GM19467 (cell line): Measurements from ENCODE around the gene ARHGAP23.
"Not testable (repeated sequence)": the region's sequence is repeated elsewhere in the genome, so short reads cannot be mapped to it uniquely, and the experiment has no call there.

Experiments used
- ATAC-seq: cut with Tn5 transposase; IDR thresholded peaks from one replicate; pipeline ENCODE4 v1.9.1; 2021; ENCODE audit warnings: mild to moderate bottlenecking, moderate library complexity; ENCODE audit not compliant: unreplicated experiment

Gene ARHGAP23

DNA sequence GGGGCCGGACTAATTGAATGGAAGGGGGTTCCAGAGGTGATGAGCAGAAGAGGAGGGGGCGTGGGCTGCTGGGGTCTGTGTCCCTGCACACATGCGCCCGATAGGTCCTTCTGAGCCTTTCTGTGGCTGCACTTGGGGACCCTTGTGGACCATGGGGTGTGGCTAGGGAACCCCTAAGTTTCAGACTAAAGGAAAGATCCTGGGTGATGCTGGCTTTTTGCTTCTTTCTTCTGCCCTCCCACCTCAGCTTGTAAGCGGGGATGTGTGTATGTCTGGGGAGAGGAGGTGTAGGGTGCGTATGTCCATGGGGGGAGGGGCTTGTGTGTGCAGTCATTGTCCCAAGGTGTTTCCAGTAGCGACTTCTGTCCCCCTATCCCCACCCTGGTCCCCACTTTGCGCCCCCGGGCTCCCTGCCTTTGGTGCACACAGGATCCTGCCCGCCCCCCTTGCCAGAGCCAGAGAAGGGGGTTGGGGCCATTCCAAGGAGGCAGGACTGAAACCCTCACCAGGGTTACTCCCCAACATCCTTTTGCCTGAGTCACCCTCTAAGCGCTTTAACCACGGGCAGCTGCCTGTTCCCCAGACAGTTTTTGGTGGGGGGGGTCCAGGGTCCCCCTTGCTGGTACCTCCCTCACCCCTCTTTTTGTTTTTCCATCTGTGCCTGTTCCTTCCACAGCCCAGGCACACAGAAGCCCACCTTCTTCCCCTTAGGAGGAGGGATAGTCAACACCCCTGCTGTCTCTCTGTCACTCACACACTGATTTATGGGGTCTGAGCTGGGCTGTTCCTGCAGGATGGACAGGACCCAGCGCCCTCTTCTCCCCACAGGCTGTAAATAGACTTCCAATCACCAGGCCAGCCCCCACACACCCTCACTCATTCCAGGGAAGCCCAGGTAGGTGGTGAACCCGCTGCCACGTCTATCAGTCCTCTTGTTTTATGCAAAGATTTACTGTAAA is 83.2 kb downstream of the ARHGAP23 start:
- no peak for ATAC-seq

DNA sequence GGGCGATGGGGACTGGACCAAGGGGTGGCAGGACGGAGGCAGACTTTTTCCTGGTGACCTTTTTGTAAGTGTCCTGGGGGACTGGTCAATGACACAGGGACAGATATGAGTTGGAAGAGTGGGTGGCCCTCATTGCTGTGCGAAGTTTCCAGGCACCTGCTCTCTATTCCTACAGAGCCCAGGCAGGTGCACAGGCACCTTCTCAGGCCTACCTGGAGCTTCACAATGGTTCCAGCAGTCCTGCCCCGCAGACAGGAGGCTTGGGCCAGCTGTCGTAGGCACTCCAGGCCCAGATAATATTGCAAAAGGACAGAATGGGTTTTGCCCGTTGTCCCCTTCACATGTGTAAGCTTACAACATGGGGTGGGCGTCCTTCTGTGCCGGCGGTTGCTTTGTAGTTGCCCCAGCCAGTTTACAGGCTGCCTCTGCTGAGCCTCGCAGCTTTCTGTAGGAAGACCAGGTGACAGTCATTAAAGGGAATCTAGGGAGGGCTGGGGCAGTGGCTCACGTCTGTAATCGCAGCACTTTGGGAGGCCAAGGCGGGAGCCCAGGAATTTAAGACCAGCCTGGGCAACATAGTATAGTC is 84.3 kb downstream of the ARHGAP23 start:
- no peak for ATAC-seq

DNA sequence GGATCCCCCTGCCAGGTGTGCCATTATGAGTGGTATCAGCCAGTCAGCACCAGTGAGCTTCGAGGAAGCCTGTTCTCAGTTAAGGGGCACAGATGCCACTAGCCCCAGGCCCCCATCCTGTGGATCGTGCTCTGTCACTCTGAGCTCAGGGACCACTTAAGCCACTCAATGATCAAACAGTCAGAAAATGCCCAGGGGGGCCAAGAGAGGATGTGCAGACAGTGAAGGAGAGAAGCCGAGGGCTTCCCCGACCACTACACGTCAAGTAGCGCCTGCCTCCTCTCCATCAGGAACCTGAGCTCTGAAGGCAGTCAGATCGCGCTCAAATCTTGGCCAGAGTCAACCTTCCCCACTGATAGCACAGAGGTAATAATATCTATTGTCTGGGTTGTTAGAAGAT is 98.3 kb downstream of the ARHGAP23 start:
- ATAC-seq, result not testable (repeated sequence)

DNA sequence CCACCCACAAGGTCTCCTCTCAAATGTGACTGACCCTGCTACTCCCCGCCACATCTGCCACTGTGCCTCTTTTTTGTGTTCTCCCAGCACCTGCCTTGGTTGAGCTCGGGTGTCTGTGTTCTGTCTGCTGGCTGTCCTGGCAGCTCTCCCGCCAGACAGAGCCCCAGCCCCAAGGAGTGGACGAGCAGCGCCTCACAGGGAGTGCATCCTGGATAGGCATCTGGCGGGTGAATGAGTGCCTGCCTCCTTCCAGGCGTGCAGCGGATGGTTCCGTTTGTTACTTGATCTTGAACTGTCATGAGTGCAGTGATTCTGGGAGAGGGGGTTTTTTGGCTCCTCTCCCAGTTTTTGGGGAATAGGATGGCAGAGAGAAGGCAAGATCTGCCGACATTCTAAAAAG is 99.9 kb downstream of the ARHGAP23 start:
- not testable (repeated sequence) for ATAC-seq

DNA sequence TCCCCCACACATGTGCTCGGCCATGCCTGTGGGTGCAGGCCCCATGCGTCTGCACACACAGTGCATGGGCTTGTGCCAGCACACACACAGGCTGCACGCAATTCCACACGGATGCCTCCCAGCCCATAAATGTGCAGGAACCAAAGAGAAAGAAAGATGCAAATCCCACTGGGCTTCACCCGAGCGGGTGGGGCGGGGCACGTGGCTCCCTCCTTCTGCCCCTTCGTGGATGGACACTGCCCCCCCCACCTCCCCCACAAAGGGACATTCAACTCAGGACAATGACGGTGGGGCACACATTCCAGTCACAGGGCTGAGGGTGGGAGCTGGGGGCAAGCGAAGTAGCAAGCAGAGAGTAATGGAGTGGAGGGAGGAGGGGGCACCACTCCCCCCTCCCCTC is 102.6 kb downstream of the ARHGAP23 start:
- ATAC-seq, result not testable (repeated sequence)

DNA sequence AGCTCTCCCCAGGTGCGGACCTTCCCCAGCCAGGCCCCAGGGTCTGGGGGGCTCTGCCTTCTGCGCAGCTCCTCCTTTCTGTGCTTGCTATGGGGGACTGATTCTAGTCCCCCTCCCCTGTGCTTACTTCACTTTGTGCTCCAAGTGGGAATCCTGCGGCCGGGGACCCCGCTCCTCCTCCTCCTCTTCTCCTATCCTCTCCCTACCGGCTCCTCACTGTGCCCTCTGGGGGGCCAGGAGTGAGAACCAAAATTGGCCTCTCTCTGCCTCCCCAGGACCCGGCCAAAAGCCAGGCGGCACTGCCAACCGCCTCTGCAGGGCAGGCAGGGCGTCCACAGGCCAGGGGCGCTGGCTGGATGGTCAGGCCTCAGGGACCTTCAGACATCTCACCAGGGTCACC is 103.5 kb downstream of the ARHGAP23 start:
- ATAC-seq, result not testable (repeated sequence)

DNA sequence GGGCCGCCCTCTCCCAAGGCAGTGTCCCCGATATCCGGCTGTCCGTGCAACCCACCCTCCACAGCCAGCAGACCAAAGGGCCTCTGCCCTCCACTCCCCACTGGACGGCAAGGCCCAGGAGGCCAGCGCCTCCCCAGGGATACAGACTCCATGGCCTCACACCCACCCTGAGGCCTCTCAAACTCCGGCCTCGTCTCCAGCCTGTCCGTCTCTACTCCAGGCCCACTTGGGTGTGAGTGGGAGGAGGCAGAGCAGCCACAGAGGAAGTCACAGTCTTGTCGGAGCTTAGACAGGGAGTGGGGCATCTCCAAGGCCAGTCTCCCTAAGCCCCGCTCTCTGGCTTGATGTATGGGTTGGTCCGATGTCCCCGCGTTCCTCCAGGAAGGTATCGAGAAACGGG is 104.2 kb downstream of the ARHGAP23 start:
- ATAC-seq, result no peak

DNA sequence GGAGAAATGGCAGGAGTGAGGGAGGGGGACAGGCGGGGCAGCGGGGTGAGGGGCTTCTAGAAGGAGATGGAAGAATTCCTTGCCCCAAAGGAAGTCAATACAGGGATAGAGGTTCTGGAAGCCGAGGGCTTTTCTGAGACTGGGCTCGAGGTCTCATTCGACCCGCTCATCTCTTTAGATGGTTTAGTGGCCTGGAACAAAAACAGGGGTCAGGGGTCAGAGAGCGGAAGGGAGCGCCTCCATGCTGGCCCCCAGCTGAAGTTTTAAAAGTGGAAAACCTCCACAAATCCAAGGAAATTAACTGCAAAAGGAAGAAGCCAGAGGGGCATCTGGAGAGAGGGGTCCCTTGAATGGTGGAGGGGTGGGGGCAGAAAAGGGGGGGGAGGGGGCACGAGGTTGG is 105.0 kb downstream of the ARHGAP23 start:
- ATAC-seq, result no peak

DNA sequence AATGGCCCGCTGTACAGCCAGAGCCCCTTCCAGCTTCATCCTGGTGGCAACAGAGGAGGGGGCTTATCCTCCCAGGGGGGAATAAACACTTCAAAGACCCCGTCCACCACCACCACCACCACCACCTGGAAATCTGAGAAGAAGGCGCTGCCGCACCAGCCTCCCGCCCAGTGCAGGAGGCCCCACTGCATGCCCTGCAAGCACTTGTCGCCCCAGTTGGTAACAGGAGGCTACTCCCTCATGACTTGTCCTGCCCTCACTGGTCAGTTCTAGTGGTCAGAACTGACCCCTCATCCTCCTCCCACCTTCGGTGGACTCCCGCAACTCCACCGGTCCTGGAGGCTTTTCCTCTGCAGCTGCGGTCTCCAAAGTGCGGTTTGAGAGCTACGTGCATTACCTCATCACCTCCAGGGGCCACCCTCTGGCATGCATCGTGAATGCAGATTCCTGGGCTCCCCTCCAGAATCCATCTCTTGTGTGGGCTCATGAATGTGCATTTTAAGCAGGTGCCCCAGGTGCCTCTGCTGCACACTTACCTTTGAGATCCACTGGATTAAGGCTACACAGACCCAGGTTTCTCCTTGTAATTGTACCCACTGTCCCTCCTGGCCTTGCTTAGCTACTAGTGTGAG is 105.7 kb downstream of the ARHGAP23 start:
- no peak for ATAC-seq

DNA sequence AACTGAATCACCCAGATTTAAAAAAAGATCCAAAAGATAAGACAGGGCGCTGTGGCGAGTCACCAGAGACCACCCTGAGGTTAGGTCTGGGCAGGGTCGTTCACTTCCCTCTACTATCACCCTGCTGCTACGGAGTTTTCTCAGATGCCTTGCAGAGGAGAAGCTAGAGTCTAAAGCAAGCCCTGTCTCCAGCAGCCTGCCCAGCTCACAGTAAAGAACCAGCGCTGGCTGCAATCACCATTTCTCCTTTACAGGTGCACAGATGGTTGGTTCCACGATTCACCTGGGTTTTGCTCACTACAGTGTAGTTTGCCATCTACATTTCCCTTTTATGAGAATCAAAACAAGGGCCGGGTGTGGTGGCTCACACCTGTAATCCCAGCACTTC is 106.2 kb downstream of the ARHGAP23 start:
- ATAC-seq, result no peak

DNA sequence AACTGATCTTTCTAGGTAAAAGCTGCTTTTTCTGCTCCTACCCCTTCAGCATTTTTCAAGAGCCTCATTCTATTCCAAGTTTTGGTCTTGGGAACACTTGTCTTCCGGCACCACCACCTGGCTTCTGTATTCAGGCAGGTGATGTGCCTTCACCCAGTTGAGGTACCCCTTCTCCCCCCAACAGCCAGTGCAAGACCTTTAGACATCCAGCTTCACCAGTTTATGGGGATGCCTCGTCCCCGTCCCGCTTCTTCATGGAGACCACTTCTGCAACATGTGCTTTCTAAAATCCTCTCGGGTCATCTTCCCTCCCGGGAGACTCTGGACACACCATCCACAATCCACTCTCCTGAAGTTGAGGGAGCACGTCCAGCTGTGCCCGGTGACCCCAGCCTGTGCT is 107.6 kb downstream of the ARHGAP23 start:
- no peak for ATAC-seq

DNA sequence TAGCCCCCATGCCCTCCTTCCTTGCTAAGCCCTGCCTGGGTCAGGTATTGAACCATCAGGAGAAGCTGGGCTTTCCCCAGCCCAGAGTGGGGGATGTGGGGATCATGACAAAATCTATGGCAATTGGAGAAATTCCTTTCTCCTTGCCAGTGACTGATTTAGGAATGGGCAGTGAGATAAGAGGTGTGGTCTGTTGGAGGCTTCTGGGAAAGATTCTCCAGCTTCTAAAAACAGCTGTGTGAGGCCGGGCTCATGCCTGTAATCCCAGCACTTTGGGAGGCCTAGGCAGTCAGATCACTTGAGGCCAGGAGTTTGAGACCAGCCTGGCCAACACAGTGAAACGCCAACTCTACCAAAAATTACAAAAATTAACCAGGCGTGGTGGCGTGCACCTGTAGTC is 108.4 kb downstream of the ARHGAP23 start:
- no peak for ATAC-seq

DNA sequence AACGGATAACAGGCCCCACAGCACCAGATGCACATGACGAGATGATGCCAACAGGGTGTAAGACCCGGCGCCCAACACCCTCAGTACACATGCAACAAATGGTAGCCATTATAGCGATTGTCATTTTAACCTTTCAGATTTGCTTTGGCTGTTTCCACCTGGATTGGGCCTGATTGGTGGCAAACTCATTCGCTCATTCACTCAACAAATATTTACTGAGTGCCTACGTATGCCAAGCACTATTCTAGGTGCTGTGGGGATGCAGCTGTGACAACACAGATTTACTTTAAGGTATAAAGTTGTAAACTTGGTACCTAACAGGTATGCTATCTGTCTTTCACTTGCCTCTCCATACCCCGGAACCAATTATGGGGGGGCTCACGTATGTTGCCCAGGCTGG is 110.6 kb downstream of the ARHGAP23 start:
- ATAC-seq, result no peak

DNA sequence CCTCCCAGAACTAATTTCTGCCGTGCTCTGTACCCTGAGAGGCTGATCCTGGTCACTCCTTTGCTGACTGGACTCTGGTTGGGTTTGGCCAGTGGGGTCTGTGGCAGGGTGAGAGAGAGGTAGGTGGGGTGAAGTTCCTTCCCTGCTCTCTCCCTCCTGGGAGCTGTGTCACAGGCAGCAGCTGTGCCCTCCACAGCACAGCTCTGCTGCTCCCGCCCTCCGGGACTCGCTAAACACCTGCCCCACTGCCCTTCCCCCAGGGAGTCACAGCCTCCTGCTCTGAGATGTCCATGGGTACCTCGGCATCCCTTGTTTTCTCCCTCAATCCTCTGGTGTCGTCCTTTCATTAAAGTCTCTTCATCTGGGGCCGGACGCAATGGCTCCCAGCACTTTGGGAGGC is 111.1 kb downstream of the ARHGAP23 start:
- ATAC-seq, result no peak

DNA sequence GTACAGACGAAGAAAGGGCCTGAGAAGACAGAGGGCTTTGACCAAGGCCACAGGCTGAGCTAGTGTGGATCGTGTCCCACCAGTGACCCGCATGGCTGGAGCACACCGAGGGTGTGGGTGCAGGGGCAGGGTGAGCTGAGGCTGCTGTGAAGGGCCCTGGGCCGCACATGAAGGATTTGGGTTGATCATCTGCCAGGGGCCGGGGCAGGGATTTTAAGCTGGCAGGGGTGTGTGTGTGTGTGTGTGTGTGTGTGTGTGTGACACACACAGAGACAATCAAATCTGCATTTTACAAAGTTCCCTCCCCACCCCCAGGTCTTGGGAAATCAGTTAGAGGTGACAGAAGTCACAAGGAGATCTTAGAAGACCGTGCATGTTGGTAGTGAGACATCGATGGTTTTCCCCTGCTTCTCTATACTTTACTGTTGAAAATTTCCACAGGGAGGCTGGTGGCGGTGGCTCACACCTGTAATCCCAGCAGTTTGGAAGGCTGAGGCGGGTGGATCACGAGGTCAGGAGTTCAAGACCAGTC is 112.3 kb downstream of the ARHGAP23 start:
- ATAC-seq, result no peak

DNA sequence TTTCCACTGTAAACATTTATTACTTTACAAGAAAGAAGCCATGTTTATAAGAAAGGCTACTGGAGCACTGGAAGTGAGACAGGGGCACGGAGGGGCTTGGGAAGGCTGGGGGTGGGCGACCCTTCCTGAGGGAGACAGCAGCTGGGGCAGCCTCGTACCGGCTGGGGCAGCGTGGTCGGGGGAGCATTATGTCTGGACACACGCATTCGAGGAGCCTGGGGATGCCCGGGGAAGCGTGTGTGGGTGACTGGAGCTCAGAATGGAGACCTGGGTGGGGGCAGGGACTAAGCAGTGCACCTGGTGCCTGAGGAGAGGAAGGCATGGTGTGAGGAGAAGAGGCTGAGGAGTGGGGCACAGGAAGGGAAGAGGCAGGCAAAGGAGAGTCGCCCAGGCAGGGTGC is 113.0 kb downstream of the ARHGAP23 start:
- ATAC-seq, result no peak

DNA sequence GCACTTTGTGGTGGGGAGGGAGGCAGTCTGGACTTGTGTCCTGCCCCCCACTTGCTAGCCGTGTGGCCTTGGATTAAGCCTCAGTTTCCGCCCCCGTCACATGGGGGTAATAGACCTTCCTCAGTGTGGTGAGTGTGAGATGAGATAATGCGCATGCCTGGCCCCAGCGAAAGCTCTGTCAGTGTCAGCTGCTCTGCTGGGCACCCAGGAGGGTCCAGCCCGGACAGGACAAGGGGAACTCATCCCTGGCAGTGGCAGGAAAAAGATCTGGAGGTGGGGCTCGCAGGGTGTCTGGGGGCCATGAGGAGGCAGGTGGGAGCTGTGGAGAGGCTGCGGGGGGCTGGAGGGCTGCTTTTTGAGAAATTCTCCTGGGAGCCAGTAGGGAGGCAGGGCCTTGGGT is 114.0 kb downstream of the ARHGAP23 start:
- no peak for ATAC-seq

DNA sequence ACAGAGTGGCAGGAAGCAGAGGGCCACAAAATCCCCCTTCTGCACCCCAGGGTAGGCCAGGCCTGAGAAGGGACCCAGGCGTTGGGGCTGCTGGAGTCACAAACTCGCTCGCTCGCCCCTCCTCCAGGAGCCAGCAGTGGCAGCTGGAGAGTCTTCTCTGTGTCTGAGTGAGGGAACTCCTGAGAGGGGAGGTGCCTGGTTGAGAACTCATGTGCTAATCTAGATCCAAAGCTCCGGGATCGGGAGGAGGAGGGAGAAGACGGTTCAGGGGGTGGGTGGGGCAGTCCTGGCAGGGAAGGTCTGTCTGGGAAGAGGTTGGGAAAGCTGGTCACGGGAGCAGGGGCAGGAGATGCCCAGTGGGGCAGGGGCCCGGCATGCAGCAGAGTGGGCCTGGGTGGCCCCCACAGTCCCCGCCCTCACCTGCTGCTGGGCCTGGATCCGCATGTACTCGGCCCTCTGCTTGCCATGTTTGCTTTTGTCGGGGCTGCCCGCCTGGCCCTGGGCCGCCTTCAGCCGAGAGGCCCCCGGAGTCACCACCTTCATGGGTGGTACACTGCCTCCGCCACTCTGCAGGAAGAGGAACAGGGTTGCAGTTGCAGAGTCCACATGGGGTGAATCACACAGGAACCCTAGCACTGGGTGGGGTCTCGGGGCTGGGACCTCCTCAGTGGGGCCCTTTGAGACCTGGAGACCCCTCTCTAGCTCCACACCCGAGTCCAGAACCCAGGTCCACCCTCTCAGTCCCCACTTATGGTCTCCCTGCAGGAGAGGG is 115.3 kb downstream of the ARHGAP23 start:
- no peak for ATAC-seq

DNA sequence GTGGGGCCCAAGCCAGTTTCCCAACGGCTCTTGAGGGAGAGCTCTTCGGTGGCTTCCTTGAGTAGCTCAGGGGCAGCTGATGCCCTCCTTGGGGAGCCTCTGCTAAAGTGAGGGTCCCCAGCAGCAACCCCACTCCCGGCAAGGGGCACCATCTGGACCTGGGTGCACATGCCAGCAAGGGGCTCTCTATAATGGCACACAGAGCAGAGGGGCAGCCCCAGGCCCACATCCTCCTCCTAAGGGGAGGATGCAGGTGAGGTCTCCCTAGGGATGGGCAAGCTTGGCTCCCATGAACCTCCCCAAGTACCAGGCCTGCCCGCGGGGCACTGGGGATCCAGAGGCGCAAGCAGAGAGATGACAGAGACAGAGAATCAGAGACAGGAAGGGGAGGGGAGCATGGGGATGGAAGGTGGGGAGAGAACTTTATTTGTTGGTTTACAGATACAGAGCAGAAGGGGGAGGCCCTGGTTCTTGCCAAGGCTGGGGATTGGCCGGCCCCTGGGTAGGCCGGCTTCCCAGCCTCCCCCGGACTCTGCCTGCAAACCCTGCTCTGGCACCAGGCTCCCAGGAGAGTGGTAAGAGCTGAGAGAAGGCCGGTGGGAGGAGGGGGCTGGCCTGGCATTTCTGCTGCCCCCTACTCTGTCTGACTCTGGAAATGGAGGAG is 116.0 kb downstream of the ARHGAP23 start:
- no peak for ATAC-seq

DNA sequence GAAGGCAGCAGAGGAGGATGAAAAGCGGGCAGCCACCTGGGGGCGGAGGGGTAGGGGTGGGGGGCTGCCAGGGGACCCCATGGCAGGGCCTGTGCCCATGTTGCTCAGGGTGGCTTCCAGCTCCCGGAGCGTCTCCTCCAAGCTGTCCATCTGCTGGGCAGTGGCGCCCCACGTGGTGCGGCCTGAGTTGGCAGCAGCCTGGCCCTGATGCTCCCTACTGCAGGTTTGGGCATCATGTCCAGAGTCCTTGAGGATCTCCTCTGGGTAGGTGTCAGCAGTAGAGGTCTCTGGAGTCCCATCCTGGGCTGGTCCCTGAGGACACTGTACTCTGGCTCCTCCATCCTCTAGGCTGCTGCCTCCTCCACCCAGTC is 116.6 kb downstream of the ARHGAP23 start:
- ATAC-seq, result no peak
